HG03060 (cell line): ENCODE data around the gene ARHGAP29.
"Not testable (repeated sequence)": the region's sequence is repeated elsewhere in the genome, so short reads cannot be mapped to it uniquely, and the experiment has no call there.

Experiments used
- ATAC-seq: cut with Tn5 transposase; IDR thresholded peaks from one replicate; pipeline ENCODE4 v1.9.1; 2021; ENCODE audit warnings: low read depth, moderate number of reproducible peaks; ENCODE audit not compliant: unreplicated experiment

Gene ARHGAP29

GRCh38 chr1:94186946-94187345 lies 50.4 kb downstream of the ARHGAP29 start:
- ATAC-seq, result no peak

GRCh38 chr1:94183197-94183815 lies 54.1 kb downstream of the ARHGAP29 start:
- no peak for ATAC-seq

GRCh38 chr1:94182191-94182590 lies 55.2 kb downstream of the ARHGAP29 start:
- ATAC-seq, result no peak

GRCh38 chr1:94180650-94181049 lies 56.7 kb downstream of the ARHGAP29 start:
- no peak for ATAC-seq

GRCh38 chr1:94178901-94179300 lies 58.5 kb downstream of the ARHGAP29 start:
- no peak for ATAC-seq

- no peak for ATAC-seq
Measured at GRCh38 chr1:94169126-94169525, 68.3 kb downstream of the ARHGAP29 start.

- ATAC-seq, result no peak
Measured at GRCh38 chr1:94165843-94166242, 71.5 kb downstream of the ARHGAP29 start.

- ATAC-seq, result not testable (repeated sequence)
Measured at GRCh38 chr1:94164885-94165284, 72.5 kb downstream of the ARHGAP29 start.

GRCh38 chr1:94164121-94164520 lies 73.3 kb downstream of the ARHGAP29 start:
- not testable (repeated sequence) for ATAC-seq

GRCh38 chr1:94163249-94163648 lies 74.1 kb downstream of the ARHGAP29 start:
- not testable (repeated sequence) for ATAC-seq

- no peak for ATAC-seq
Measured at GRCh38 chr1:94160811-94161210, 76.6 kb downstream of the ARHGAP29 start.

- no peak for ATAC-seq
Measured at GRCh38 chr1:94156096-94156625, 81.2 kb downstream of the ARHGAP29 start.

- no peak for ATAC-seq
Measured at GRCh38 chr1:94154989-94155388, 82.4 kb downstream of the ARHGAP29 start.

GRCh38 chr1:94153133-94153532 lies 84.3 kb downstream of the ARHGAP29 start:
- no peak for ATAC-seq

GRCh38 chr1:94149166-94149565 lies 88.2 kb downstream of the ARHGAP29 start:
- ATAC-seq, result not testable (repeated sequence)

- ATAC-seq, result no peak
Measured at GRCh38 chr1:94146273-94146672, 91.1 kb downstream of the ARHGAP29 start.

- no peak for ATAC-seq
Measured at GRCh38 chr1:94144836-94145235, 92.5 kb downstream of the ARHGAP29 start.

- no peak for ATAC-seq
Measured at GRCh38 chr1:94143809-94144176, 93.6 kb downstream of the ARHGAP29 start.

- ATAC-seq, result no peak
Measured at GRCh38 chr1:94143173-94143808, 94.1 kb downstream of the ARHGAP29 start.

- ATAC-seq, result no peak
Measured at GRCh38 chr1:94142583-94142982, 94.8 kb downstream of the ARHGAP29 start.

- ATAC-seq, result no peak
Measured at GRCh38 chr1:94142022-94142421, 95.4 kb downstream of the ARHGAP29 start.

GRCh38 chr1:94132111-94132510 lies 105.3 kb downstream of the ARHGAP29 start:
- no peak for ATAC-seq
